ENCODE results near the gene CYP46A1.

DNA sequence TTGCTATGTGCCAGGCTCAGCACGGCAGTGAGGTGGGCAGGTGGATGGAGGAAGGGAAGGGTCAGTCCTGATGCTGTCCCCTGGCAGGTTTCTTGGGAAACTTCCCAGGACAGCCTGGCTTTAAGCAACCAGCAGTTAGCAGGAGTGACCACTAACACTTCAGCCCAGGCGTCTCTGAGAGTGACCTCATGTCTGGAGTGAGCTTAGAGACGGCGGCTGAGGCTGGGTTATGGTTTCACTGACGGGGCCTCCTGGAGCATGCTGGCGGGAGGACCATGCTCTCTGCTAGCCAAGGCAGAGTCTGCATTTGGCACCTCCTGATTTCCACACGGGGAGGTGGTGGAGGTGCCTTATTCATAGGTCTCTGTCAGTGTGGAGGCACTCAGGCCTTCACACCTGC is 36.7 kb upstream of the CYP46A1 start:
- TF ChIP-seq FOXP2 (optimal IDR thresholded peaks at IDR 0.05; ENCODE audit: borderline replicate concordance, extremely low read depth, extremely low read length, insufficient read depth) (no peak), TAF1 (IDR thresholded peaks at IDR 0.05; ENCODE audit: borderline replicate concordance, insufficient read depth, low read length) (no peak), SIN3A (IDR thresholded peaks at IDR 0.05; ENCODE audit: borderline replicate concordance, insufficient read depth, low read length) (no peak)
